Mesendoderm (in vitro differentiated cells): Measurements from ENCODE around the gene CSNK1D.
A peak's percentile ranks its signal among the peaks of the same experiment; 100 is the strongest.

ENCODE experiments used
- DNase-seq: peaks from one replicate; pipeline ENCODE4 v3.0.0; 2013
- H2AK5ac ChIP-seq: 2 replicates; pipeline ENCODE4 v1.6.1; 2013; ENCODE audit warnings: low read length, inconsistent platforms
- H2BK120ac ChIP-seq: 2 replicates; pipeline ENCODE4 v1.6.1; 2013; ENCODE audit warnings: low read depth, mild to moderate bottlenecking, low read length, moderate library complexity, mixed read lengths
- H2BK15ac ChIP-seq: replicated peaks from 2 replicates; pipeline ENCODE4 v1.6.1; 2013; ENCODE audit warnings: low read depth, mild to moderate bottlenecking, moderate library complexity
- H2BK5ac ChIP-seq: 2 replicates; pipeline ENCODE4 v1.6.1; 2013; ENCODE audit warnings: low read length, inconsistent platforms
- H3K18ac ChIP-seq: 2 replicates; pipeline ENCODE4 v1.6.1; 2013; ENCODE audit warnings: mild to moderate bottlenecking, low read length, mixed read lengths
- H3K23ac ChIP-seq: one replicate; pipeline ENCODE4 v1.6.1; 2013; ENCODE audit warnings: low read length
- H3K27ac ChIP-seq: 2 replicates; pipeline ENCODE4 v1.5.1; 2013; ENCODE audit warnings: low read depth, mild to moderate bottlenecking, inconsistent platforms, low read length, moderate library complexity
- H3K27me3 ChIP-seq: 2 replicates; pipeline ENCODE4 v1.6.1; 2013; ENCODE audit warnings: low read length, control low read depth, mild to moderate bottlenecking, inconsistent platforms; ENCODE audit not compliant: insufficient read depth, poor library complexity
- H3K36me3 ChIP-seq: 2 replicates; pipeline ENCODE4 v1.6.1; 2013; ENCODE audit warnings: low read length, inconsistent platforms; ENCODE audit not compliant: control insufficient read depth, insufficient read depth
- H3K4ac ChIP-seq: one replicate; pipeline ENCODE4 v1.6.1; 2013; ENCODE audit warnings: low read depth, mild to moderate bottlenecking, low read length, moderate library complexity
- H3K4me1 ChIP-seq: 2 replicates; pipeline ENCODE4 v1.6.1; 2013; ENCODE audit warnings: low read depth, low read length, inconsistent platforms; ENCODE audit not compliant: control insufficient read depth
- H3K4me2 ChIP-seq: 2 replicates; pipeline ENCODE4 v1.6.1; 2013; ENCODE audit warnings: low read length
- H3K4me3 ChIP-seq: 2 replicates; pipeline ENCODE4 v1.5.1; 2013; ENCODE audit warnings: mild to moderate bottlenecking, low read length
- H3K56ac ChIP-seq: one replicate; pipeline ENCODE4 v1.6.1; 2013; ENCODE audit warnings: low read length
- H3K79me1 ChIP-seq: 2 replicates; pipeline ENCODE4 v1.6.1; 2013; ENCODE audit warnings: low read length, inconsistent platforms
- H3K79me2 ChIP-seq: 2 replicates; pipeline ENCODE4 v1.6.1; 2013; ENCODE audit warnings: mild to moderate bottlenecking, low read length; ENCODE audit not compliant: control insufficient read depth, insufficient read depth
- H3K9ac ChIP-seq: 2 replicates; pipeline ENCODE4 v1.6.1; 2013; ENCODE audit warnings: low read length, inconsistent platforms
- H4K5ac ChIP-seq: one replicate; pipeline ENCODE4 v1.6.1; 2013; ENCODE audit warnings: low read length
- H4K8ac ChIP-seq: one replicate; pipeline ENCODE4 v1.6.1; 2013; ENCODE audit warnings: low read depth, mild to moderate bottlenecking, control low read depth, low read length, moderate library complexity
- WGBS: extraction: QIAGEN DNeasy Blood & Tissue Kit; methylation state at CpG from one replicate; pipeline ENCODE4 v1.1.7; 2013; ENCODE audit warnings: low lambda C conversion rate, missing lambda C conversion rate; ENCODE audit not compliant: insufficient coverage; ENCODE audit errors: extremely low coverage; 5-methylcytosine and 5-hydroxymethylcytosine counted together

CSNK1D gene

GRCh38 chr17:82300707-82301270, 27.3 kb upstream of the CSNK1D start:
- Histone ChIP-seq H2BK15ac (no peak overlapping the region), H3K4ac (no peak overlapping the region), H2BK120ac (no peak overlapping the region), H3K4me2 (no peak overlapping the region), H3K9ac (no peak overlapping the region), H3K27me3 (no peaks in the 10 kb centered on the region), H3K79me1 (no peaks in the 10 kb centered on the region), H3K4me1 (no peaks in the 10 kb centered on the region), H3K27ac (no peak overlapping the region), H4K5ac (no peak overlapping the region), H4K8ac (no peak overlapping the region), H3K36me3 (no peaks in the 10 kb centered on the region), H3K23ac (no peak overlapping the region), H3K18ac (no peak overlapping the region), H3K4me3 (no peak overlapping the region), H2BK5ac (no peak overlapping the region), H2AK5ac (no peak overlapping the region), H3K56ac (no peak overlapping the region), H3K79me2 (no peaks in the 10 kb centered on the region)
- peak; percentile 35 for DNase-seq
- no CpG with 5 or more reads among the region's 21 CpGs for WGBS

- no peak overlapping the region for H2AK5ac ChIP-seq
- WGBS, result no CpG with 5 or more reads among the region's 13 CpGs
Measured at GRCh38 chr17:82300228-82300627, 26.7 kb upstream of the CSNK1D start.

DNA sequence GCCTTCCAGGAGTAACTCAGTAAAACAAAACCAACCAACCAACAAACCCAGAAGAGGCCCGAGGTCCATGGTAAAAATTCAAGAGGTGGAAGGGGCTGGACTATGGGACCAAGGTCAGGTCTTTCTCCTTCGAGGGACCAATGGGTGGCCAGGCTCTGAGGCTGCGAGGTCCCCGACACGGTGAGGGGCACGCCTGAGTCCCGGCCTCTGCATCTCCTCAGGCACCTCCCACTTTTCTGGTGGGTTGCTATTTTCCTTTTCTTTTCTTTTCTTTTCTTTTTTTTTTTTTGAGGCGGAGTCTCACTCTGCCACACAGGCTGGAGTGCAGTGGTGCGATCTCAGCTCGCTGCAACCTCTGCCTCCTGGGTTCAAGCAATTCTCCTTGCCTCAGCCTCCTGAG, 26.0 kb upstream of the CSNK1D start:
- Histone ChIP-seq H3K9ac (no peak overlapping the region), H3K23ac (no peak overlapping the region), H3K79me2 (no peaks in the 10 kb centered on the region), H3K4me3 (no peak overlapping the region), H4K5ac (no peak overlapping the region), H2BK15ac (no peak overlapping the region), H3K56ac (no peak overlapping the region), H3K36me3 (no peaks in the 10 kb centered on the region), H3K4me2 (no peak overlapping the region), H2BK5ac (no peak overlapping the region), H3K27me3 (no peaks in the 10 kb centered on the region), H3K79me1 (no peaks in the 10 kb centered on the region), H3K27ac (no peak overlapping the region), H4K8ac (no peak overlapping the region), H2BK120ac (no peak overlapping the region), H2AK5ac (no peak overlapping the region), H3K4me1 (no peaks in the 10 kb centered on the region), H3K18ac (no peak overlapping the region), H3K4ac (no peak overlapping the region)
- DNase-seq, result no peak
- WGBS, result no CpG with 5 or more reads among the region's 10 CpGs

More at GRCh38 chr17:82300228-82300627, 26.7 kb upstream of the CSNK1D start:
- Histone ChIP-seq H2BK15ac (no peak overlapping the region), H3K9ac (no peak overlapping the region), H3K56ac (no peak overlapping the region), H3K79me2 (no peaks in the 10 kb centered on the region), H3K4me2 (no peak overlapping the region), H3K4ac (no peak overlapping the region), H4K5ac (no peak overlapping the region), H4K8ac (no peak overlapping the region), H3K18ac (no peak overlapping the region), H3K27ac (no peak overlapping the region), H3K4me3 (no peak overlapping the region), H3K23ac (no peak overlapping the region), H3K79me1 (no peaks in the 10 kb centered on the region), H2BK5ac (no peak overlapping the region), H3K4me1 (no peaks in the 10 kb centered on the region), H2BK120ac (no peak overlapping the region), H3K27me3 (no peaks in the 10 kb centered on the region), H3K36me3 (no peaks in the 10 kb centered on the region)
- no peak for DNase-seq

GRCh38 chr17:82298538-82299421, 25.3 kb upstream of the CSNK1D start:
- Histone ChIP-seq H3K27ac (no peak overlapping the region), H2BK5ac (no peak overlapping the region), H2AK5ac (no peak overlapping the region), H3K27me3 (no peaks in the 10 kb centered on the region), H3K4me3 (no peak overlapping the region), H3K4ac (no peak overlapping the region), H3K4me1 (no peaks in the 10 kb centered on the region), H4K5ac (no peak overlapping the region), H3K79me1 (no peaks in the 10 kb centered on the region), H3K9ac (no peak overlapping the region), H3K36me3 (no peaks in the 10 kb centered on the region), H2BK120ac (no peak overlapping the region), H2BK15ac (no peak overlapping the region), H3K23ac (no peak overlapping the region), H4K8ac (no peak overlapping the region), H3K4me2 (no peak overlapping the region), H3K79me2 (no peaks in the 10 kb centered on the region), H3K56ac (no peak overlapping the region), H3K18ac (no peak overlapping the region)
- DNase-seq, result no peak
- WGBS, result no CpG with 5 or more reads among the region's 27 CpGs

- Histone ChIP-seq H4K5ac (no peak overlapping the region), H3K27me3 (no peaks in the 10 kb centered on the region), H3K4me3 (no peak overlapping the region), H3K4ac (no peak overlapping the region), H3K9ac (no peak overlapping the region), H2BK5ac (no peak overlapping the region), H3K4me1 (no peaks in the 10 kb centered on the region), H3K23ac (peak overlapping the region; percentile 18), H4K8ac (no peak overlapping the region), H3K79me2 (no peaks in the 10 kb centered on the region), H2BK15ac (no peak overlapping the region), H3K27ac (no peak overlapping the region), H3K18ac (no peak overlapping the region), H3K56ac (peak overlapping the region; percentile 40), H2AK5ac (no peak overlapping the region), H3K36me3 (no peaks in the 10 kb centered on the region), H3K4me2 (no peak overlapping the region), H3K79me1 (no peaks in the 10 kb centered on the region), H2BK120ac (no peak overlapping the region)
- no peak for DNase-seq
- WGBS, result no CpG with 5 or more reads among the region's 36 CpGs
Measured at GRCh38 chr17:82297714-82298537, 24.4 kb upstream of the CSNK1D start.
